Neural cell (in vitro differentiated cells): ENCODE measurements around the gene METTL1. TPM values are rescaled to one million over a fixed set of nuclear protein-coding genes. Genes with fewer than 3 reads are reported as not detected.

Source experiments
- H2AFZ ChIP-seq: fragments of 200-600, 300-800 bp; sonication (generic), shearing (Covaris generic); 2 replicates; pipeline ENCODE4 v1.6.0; 2014; ENCODE audit warnings: low read depth, mild to moderate bottlenecking, antibody characterized with exemption, low read length, moderate library complexity
- H3F3A ChIP-seq: fragments of 200-600 bp; shearing (Covaris generic); 2 replicates; pipeline ENCODE4 v1.6.1; 2016; ENCODE audit warnings: mild to moderate bottlenecking, moderate library complexity, mixed read lengths, antibody characterized with exemption, low read length; ENCODE audit not compliant: insufficient read depth, poor library complexity, severe bottlenecking
- H3K27ac ChIP-seq: fragments of 200-600, 300-800 bp; sonication (generic), shearing (Covaris generic); 2 replicates; pipeline ENCODE4 v1.5.1; 2014; ENCODE audit warnings: mild to moderate bottlenecking, low read length, moderate library complexity
- H3K27me3 ChIP-seq: fragments of 300-800, 200-600 bp; sonication (generic), shearing (Covaris generic); 2 replicates; pipeline ENCODE4 v1.6.0; 2014; ENCODE audit warnings: mild to moderate bottlenecking, low read depth, low read length, moderate library complexity; ENCODE audit not compliant: insufficient read depth
- H3K36me3 ChIP-seq: fragments of 300-800, 200-600 bp; sonication (generic), shearing (Covaris generic); 2 replicates; pipeline ENCODE4 v1.5.1; 2014; ENCODE audit warnings: mild to moderate bottlenecking, antibody characterized with exemption, low read length, moderate library complexity; ENCODE audit not compliant: insufficient read depth
- H3K4me2 ChIP-seq: fragments of 300-800, 200-600 bp; sonication (generic), shearing (Covaris generic); 2 replicates; pipeline ENCODE4 v1.6.0; 2014; ENCODE audit warnings: mild to moderate bottlenecking, low read length
- H3K4me3 ChIP-seq: fragments of 300-800, 200-600 bp; sonication (generic), shearing (Covaris generic); 2 replicates; pipeline ENCODE4 v1.5.1; 2014; ENCODE audit warnings: mild to moderate bottlenecking, low read length, moderate library complexity
- H3K79me2 ChIP-seq: fragments of 200-600 bp; shearing (Covaris generic); replicated peaks from 2 replicates; pipeline ENCODE4 v1.6.0; 2014; ENCODE audit warnings: mild to moderate bottlenecking, low read length, moderate library complexity; ENCODE audit not compliant: insufficient read depth
- H3K9ac ChIP-seq: fragments of 300-800, 200-600 bp; sonication (generic), shearing (Covaris generic); 2 replicates; pipeline ENCODE4 v1.6.1; 2016; ENCODE audit warnings: mild to moderate bottlenecking, low read length, mixed read lengths
- H3K9me2 ChIP-seq: fragments of 200-600 bp; shearing (Covaris generic); 2 replicates; pipeline ENCODE4 v1.6.1; 2016; ENCODE audit warnings: mild to moderate bottlenecking, low read length, mixed read lengths; ENCODE audit not compliant: insufficient read depth
- H3K9me3 ChIP-seq: fragments of 200-600, 300-800 bp; sonication (generic), shearing (Covaris generic); 2 replicates; pipeline ENCODE4 v1.6.1; 2016; ENCODE audit warnings: mild to moderate bottlenecking, mixed run types, low read length, moderate library complexity, mixed read lengths
- H4K20me1 ChIP-seq: fragments of 200-600 bp; shearing (Covaris generic); 2 replicates; pipeline ENCODE4 v1.6.1; 2016; ENCODE audit warnings: mild to moderate bottlenecking, mixed run types; ENCODE audit not compliant: insufficient read depth
- EP300 ChIP-seq: fragments of 450-650 bp; conservative IDR thresholded peaks from 2 replicates; pipeline ENCODE4 v1.6.1; 2014; ENCODE audit warnings: antibody characterized with exemption, mild to moderate bottlenecking, moderate library complexity; ENCODE audit not compliant: poor library complexity, severe bottlenecking
- EZH2 ChIP-seq: fragments of 200-600, 300-800 bp; shearing (Covaris generic), sonication (generic); IDR thresholded peaks from 2 replicates; pipeline ENCODE4 v1.6.1; 2014; ENCODE audit warnings: antibody characterized with exemption, low read length, borderline replicate concordance, mild to moderate bottlenecking; ENCODE audit not compliant: insufficient read depth, poor library complexity, severe bottlenecking
- MXI1 ChIP-seq: fragments of 450-650 bp; conservative IDR thresholded peaks from 2 replicates; pipeline ENCODE4 v1.6.1; 2014; ENCODE audit warnings: antibody characterized with exemption, mild to moderate bottlenecking; ENCODE audit not compliant: poor library complexity, severe bottlenecking
- POLR2AphosphoS5 ChIP-seq: IDR thresholded peaks from 2 replicates; pipeline ENCODE4 v1.6.1; 2012
- RAD21 ChIP-seq: fragments of 450-650 bp; conservative IDR thresholded peaks from 2 replicates; pipeline ENCODE4 v1.6.1; 2014; ENCODE audit warnings: antibody characterized with exemption, mild to moderate bottlenecking, moderate library complexity
- SMC3 ChIP-seq: fragments of 450-650 bp; conservative IDR thresholded peaks from 2 replicates; pipeline ENCODE4 v1.6.1; 2014; ENCODE audit warnings: antibody characterized with exemption, mild to moderate bottlenecking, moderate library complexity; ENCODE audit not compliant: poor library complexity
- TAF1 ChIP-seq: IDR thresholded peaks from 2 replicates; pipeline ENCODE4 v1.6.1; 2012; ENCODE audit warnings: low read depth
- polyA plus RNA-seq: library from polyadenylated mRNA; depleted of rRNA; stranded (reverse); fragments of >200 nt; gene quantifications from 2 replicates; pipeline ENCODE4 v1.2.3, GENCODE V29; 2014
- TF ChIP-seq, protein P1 (sequence below): IDR thresholded peaks from 2 replicates; pipeline ENCODE4 v1.6.1; 2012; ENCODE audit warnings: borderline replicate concordance
- TF ChIP-seq, protein P2 (sequence below): fragments of 450-650 bp; IDR thresholded peaks from 2 replicates; pipeline ENCODE4 v1.5.1; 2014; ENCODE audit warnings: antibody characterized with exemption, mild to moderate bottlenecking, moderate library complexity; ENCODE audit not compliant: poor library complexity, severe bottlenecking

Gene METTL1
- polyA plus RNA-seq, 1 donor from 2014 or later: 1.9 TPM

DNA sequence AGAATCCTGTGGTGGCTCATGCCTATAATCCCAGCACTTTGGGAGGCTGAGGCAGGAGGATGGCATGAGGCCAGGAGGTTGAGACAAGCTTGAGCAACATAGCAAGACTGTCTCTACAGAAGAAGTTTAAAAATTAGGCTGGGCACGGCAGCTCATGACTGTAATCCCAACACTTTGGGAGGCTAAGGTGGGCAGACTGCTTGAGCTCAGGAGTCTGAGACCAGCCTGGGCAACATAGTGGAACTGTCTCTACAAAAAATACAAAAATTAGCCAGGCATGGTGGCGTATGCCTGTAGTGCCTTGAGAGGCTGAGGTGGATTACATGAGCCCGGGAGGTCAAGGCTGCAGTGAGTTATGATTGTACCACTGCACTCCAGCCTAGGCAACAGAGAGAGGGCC, 4.0 kb downstream of the METTL1 start:
- no peaks in the 10 kb centered on the region for H3K36me3 ChIP-seq
- H2AFZ ChIP-seq: no peak overlapping the region
- H3K79me2 ChIP-seq: no peaks in the 10 kb centered on the region
- no peak overlapping the region for H3K4me2 ChIP-seq
- TF ChIP-seq POLR2AphosphoS5 (no peak), EP300 (no peak), SMC3 (no peak), RAD21 (no peak), TAF1 (no peak), EZH2 (no peak), MXI1 (no peak)
- TF ChIP-seq, protein P1, sequence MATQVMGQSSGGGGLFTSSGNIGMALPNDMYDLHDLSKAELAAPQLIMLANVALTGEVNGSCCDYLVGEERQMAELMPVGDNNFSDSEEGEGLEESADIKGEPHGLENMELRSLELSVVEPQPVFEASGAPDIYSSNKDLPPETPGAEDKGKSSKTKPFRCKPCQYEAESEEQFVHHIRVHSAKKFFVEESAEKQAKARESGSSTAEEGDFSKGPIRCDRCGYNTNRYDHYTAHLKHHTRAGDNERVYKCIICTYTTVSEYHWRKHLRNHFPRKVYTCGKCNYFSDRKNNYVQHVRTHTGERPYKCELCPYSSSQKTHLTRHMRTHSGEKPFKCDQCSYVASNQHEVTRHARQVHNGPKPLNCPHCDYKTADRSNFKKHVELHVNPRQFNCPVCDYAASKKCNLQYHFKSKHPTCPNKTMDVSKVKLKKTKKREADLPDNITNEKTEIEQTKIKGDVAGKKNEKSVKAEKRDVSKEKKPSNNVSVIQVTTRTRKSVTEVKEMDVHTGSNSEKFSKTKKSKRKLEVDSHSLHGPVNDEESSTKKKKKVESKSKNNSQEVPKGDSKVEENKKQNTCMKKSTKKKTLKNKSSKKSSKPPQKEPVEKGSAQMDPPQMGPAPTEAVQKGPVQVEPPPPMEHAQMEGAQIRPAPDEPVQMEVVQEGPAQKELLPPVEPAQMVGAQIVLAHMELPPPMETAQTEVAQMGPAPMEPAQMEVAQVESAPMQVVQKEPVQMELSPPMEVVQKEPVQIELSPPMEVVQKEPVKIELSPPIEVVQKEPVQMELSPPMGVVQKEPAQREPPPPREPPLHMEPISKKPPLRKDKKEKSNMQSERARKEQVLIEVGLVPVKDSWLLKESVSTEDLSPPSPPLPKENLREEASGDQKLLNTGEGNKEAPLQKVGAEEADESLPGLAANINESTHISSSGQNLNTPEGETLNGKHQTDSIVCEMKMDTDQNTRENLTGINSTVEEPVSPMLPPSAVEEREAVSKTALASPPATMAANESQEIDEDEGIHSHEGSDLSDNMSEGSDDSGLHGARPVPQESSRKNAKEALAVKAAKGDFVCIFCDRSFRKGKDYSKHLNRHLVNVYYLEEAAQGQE: no peak
- TF ChIP-seq, protein P2, sequence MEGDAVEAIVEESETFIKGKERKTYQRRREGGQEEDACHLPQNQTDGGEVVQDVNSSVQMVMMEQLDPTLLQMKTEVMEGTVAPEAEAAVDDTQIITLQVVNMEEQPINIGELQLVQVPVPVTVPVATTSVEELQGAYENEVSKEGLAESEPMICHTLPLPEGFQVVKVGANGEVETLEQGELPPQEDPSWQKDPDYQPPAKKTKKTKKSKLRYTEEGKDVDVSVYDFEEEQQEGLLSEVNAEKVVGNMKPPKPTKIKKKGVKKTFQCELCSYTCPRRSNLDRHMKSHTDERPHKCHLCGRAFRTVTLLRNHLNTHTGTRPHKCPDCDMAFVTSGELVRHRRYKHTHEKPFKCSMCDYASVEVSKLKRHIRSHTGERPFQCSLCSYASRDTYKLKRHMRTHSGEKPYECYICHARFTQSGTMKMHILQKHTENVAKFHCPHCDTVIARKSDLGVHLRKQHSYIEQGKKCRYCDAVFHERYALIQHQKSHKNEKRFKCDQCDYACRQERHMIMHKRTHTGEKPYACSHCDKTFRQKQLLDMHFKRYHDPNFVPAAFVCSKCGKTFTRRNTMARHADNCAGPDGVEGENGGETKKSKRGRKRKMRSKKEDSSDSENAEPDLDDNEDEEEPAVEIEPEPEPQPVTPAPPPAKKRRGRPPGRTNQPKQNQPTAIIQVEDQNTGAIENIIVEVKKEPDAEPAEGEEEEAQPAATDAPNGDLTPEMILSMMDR: no peak
- H3K4me3 ChIP-seq: no peak overlapping the region
- peaks cover 49% of the 10 kb centered on the region for H3K27me3 ChIP-seq
- H4K20me1 ChIP-seq: no peaks in the 10 kb centered on the region
- no peaks in the 10 kb centered on the region for H3K9me3 ChIP-seq
- H3K9me2 ChIP-seq: no peaks in the 10 kb centered on the region
- no peak overlapping the region for H3K27ac ChIP-seq
- H3F3A ChIP-seq: no peaks in the 10 kb centered on the region
- H3K9ac ChIP-seq: no peak overlapping the region

DNA sequence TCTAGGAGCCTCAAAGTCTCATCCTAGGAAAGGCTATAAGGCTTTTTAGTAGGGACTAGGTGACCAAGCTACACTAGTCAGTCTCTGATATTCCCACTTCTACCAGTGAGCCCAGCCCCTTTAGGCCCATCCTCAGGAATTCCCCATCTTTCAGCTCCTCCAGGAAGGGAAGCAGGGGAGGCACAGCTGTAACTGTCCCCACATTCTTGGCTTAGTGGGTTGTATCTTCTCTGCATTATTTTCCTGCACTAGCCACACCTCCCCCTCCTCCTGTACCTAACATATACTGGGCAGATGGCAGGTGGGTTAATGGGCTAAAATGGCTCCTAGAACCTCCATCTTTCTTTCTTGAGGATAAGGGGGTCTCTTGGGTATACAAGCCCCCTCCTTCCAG, 4.6 kb downstream of the METTL1 start:
- Histone ChIP-seq H3K9me3 (no peaks in the 10 kb centered on the region), H3K79me2 (no peaks in the 10 kb centered on the region), H3K36me3 (no peaks in the 10 kb centered on the region), H3K9me2 (no peaks in the 10 kb centered on the region), H3K4me3 (no peak overlapping the region), H3K27ac (no peak overlapping the region), H2AFZ (no peak overlapping the region), H3K9ac (no peak overlapping the region), H3F3A (no peaks in the 10 kb centered on the region), H3K4me2 (no peak overlapping the region), H4K20me1 (no peaks in the 10 kb centered on the region), H3K27me3 (peaks cover 55% of the 10 kb centered on the region)
- no peak for TF ChIP-seq POLR2AphosphoS5
- TF ChIP-seq, protein P1: no peak
- TF ChIP-seq, protein P2: no peak
- no peak for TF ChIP-seq EZH2
- TF ChIP-seq MXI1: no peak
- no peak for TF ChIP-seq RAD21
- no peak for TF ChIP-seq TAF1
- no peak for TF ChIP-seq SMC3
- no peak for TF ChIP-seq EP300
